ENCODE measurements around the gene GPR137.

Gene GPR137

DNA sequence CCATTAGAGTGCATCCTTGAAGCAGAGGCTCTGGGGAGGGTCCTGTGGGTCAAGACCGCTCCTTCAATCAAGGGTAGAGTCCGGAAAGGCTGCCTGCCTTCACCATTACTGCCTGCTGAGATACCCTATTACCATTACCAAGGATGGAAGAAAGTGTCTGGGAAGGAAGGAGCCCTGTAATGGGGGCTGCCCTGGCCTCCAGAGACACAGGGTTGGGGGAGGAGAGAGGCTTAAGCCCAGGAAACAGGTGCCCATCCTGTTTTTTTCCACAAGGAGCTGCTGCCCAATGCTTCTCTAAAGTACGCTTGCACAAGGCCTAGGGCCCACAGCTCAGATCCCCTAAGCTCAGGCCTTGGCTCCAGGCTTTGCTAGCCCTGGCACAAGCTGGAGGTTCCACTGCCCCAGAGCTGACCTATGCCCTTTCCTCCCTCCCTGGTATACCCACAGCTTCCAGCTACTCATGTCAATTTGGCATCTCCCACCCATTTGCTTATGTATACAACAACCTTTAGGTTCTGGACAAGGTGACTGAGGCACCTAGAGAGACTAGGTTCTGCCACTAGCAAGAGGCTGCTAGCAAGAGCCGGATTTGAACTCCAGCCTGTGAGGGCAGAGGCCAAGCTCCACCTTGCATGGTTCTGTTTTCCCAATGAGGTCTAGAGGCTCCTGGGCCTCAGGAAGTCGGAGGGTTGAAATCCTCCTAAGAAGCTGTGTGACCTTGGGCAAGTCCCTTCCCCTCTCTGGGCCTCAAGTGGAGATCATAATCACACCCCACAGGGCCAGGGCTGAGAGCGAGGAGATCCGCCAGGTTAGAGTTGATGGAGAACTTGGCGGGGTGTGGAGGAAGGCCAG lies 35.9 kb upstream of the GPR137 start:
- no peak overlapping the region for H3K4me2 ChIP-seq (ENCODE audit: low read length)
- no peak overlapping the region for H3K27ac ChIP-seq (ENCODE audit: low read depth, low read length)
- peaks cover 5% of the 10 kb centered on the region; the same call in 1 of the 2 replicates for H4K20me1 ChIP-seq (ENCODE audit: control insufficient read depth, insufficient read depth, low read depth, low read length)
- H3K27me3 ChIP-seq (ENCODE audit: control insufficient read depth, low read length): no peaks in the 10 kb centered on the region
- H3K9me2 ChIP-seq (replicated peaks; ENCODE audit: control insufficient read depth, low read length): no peaks in the 10 kb centered on the region
- TF ChIP-seq, protein P1, sequence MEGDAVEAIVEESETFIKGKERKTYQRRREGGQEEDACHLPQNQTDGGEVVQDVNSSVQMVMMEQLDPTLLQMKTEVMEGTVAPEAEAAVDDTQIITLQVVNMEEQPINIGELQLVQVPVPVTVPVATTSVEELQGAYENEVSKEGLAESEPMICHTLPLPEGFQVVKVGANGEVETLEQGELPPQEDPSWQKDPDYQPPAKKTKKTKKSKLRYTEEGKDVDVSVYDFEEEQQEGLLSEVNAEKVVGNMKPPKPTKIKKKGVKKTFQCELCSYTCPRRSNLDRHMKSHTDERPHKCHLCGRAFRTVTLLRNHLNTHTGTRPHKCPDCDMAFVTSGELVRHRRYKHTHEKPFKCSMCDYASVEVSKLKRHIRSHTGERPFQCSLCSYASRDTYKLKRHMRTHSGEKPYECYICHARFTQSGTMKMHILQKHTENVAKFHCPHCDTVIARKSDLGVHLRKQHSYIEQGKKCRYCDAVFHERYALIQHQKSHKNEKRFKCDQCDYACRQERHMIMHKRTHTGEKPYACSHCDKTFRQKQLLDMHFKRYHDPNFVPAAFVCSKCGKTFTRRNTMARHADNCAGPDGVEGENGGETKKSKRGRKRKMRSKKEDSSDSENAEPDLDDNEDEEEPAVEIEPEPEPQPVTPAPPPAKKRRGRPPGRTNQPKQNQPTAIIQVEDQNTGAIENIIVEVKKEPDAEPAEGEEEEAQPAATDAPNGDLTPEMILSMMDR (IDR thresholded peaks at IDR 0.05; ENCODE audit: low read depth, low read length, poor library complexity, severe bottlenecking): no peak
- no peak for TF ChIP-seq EZH2phosphoT487 (IDR thresholded peaks at IDR 0.05; ENCODE audit: borderline replicate concordance, low read length)
- H3K79me2 ChIP-seq (ENCODE audit: control insufficient read depth, low read length): peaks cover 31% of the 10 kb centered on the region
- peaks cover 20% of the 10 kb centered on the region for H3F3A ChIP-seq (ENCODE audit: control insufficient read depth, insufficient read depth)
- H3K9me3 ChIP-seq (ENCODE audit: control insufficient read depth, insufficient read depth, low read length): no peaks in the 10 kb centered on the region
- H3K36me3 ChIP-seq (ENCODE audit: control insufficient read depth, low read length): peaks cover 16% of the 10 kb centered on the region
- no peak overlapping the region for H3K4me3 ChIP-seq (ENCODE audit: low read length)
- H3K4me1 ChIP-seq (ENCODE audit: control insufficient read depth, low read length): peaks cover 51% of the 10 kb centered on the region

DNA sequence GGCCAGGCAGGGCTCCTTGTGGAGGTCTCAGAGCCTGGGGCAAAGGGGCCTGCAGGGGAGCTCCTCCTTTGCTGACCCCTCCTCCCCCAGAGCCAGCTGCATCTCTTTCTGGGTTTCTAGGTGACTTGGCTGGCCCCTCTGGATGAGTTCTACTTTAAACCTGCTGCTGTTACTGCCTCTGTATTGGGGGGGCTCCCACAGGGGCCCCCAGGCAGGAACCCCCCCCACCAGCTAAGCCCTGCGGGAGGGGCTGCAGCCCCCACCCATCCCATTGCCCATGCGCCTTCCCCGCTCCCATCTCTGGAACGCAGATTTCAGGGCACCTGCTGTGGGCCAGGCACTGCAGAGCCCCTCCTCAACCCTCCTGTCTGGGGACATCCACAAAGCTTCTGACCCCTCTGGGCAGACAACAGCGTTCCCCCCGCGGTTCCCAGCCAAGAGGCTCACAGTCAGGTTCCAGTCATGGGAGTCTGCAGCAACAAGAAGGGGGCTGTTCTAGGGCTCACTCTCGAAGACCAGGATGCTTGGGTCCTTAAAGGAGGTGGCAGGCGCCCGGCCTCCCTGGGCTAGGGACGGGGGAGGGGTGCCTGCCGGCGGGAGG lies 35.1 kb upstream of the GPR137 start:
- Histone ChIP-seq H3K9me3 (ENCODE audit: control insufficient read depth, insufficient read depth, low read length) (no peaks in the 10 kb centered on the region), H4K20me1 (ENCODE audit: control insufficient read depth, insufficient read depth, low read depth, low read length) (peaks cover 5% of the 10 kb centered on the region; the same call in 1 of the 2 replicates), H3F3A (ENCODE audit: control insufficient read depth, insufficient read depth) (peaks cover 16% of the 10 kb centered on the region), H3K36me3 (ENCODE audit: control insufficient read depth, low read length) (peaks cover 15% of the 10 kb centered on the region), H3K9me2 (replicated peaks; ENCODE audit: control insufficient read depth, low read length) (no peaks in the 10 kb centered on the region), H3K27ac (ENCODE audit: low read depth, low read length) (no peak overlapping the region), H3K27me3 (ENCODE audit: control insufficient read depth, low read length) (no peaks in the 10 kb centered on the region), H3K4me3 (ENCODE audit: low read length) (peak overlapping the region; percentile 95), H3K4me1 (ENCODE audit: control insufficient read depth, low read length) (peaks cover 44% of the 10 kb centered on the region), H3K79me2 (ENCODE audit: control insufficient read depth, low read length) (peaks cover 24% of the 10 kb centered on the region), H3K4me2 (ENCODE audit: low read length) (peak overlapping the region; percentile 92)
- TF ChIP-seq, protein P1 (IDR thresholded peaks at IDR 0.05; ENCODE audit: low read depth, low read length, poor library complexity, severe bottlenecking): no peak
- no peak for TF ChIP-seq EZH2phosphoT487 (IDR thresholded peaks at IDR 0.05; ENCODE audit: borderline replicate concordance, low read length)

DNA sequence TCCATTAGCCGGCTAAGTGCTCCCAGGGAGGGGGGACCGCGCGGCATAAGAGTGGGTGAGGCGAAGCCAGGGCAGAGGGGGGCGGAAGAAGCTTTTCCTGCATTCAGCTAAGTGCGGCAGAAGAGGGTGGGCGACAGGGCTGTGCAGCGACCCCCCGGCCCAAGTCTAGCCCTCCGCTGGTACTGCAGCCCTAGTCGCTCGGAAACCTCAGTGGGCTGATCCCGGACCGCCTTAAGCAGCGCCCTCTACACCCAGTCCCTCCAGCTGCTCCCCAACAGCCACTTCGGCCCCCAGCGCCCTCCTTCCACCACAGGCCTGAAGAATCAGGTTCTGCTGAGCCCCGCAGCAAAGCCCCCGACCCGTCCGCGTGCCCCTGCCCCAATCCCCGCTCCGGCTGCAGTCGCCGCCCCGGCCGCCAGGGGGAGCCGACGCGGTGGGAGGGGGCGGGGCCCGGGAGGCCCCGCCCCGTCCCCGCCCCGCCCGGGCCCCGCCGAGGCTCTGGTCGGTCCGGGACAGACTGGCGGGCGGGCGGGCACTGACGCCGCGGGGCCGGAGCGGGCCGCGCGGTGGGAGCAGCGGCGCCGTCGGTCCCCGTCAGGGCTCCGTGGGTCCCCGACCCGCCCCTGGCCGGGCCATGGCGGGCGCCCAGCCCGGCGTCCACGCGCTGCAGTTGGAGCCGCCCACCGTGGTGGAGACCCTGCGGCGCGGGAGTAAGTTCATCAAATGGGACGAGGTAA lies 34.5 kb upstream of the GPR137 start, which contains the start of gene PLCB3:
Gene PLCB3, plus strand, starts transcription at position 515 of the 737 bp plus-strand sequence. Its CDS starts 120 bp downstream, at position 635.
- TF ChIP-seq, protein P1 (IDR thresholded peaks at IDR 0.05; ENCODE audit: low read depth, low read length, poor library complexity, severe bottlenecking): peak; percentile 66
- TF ChIP-seq EZH2phosphoT487 (IDR thresholded peaks at IDR 0.05; ENCODE audit: borderline replicate concordance, low read length): no peak
- Histone ChIP-seq H3K9me2 (replicated peaks; ENCODE audit: control insufficient read depth, low read length) (no peaks in the 10 kb centered on the region), H3K36me3 (ENCODE audit: control insufficient read depth, low read length) (peaks cover 14% of the 10 kb centered on the region), H3K9me3 (ENCODE audit: control insufficient read depth, insufficient read depth, low read length) (no peaks in the 10 kb centered on the region), H3K27ac (ENCODE audit: low read depth, low read length) (peak within 1 kb of the TSS; percentile 5; the same call in 1 of the 2 replicates), H3K79me2 (ENCODE audit: control insufficient read depth, low read length) (peaks cover 17% of the 10 kb centered on the region), H3F3A (ENCODE audit: control insufficient read depth, insufficient read depth) (peaks cover 16% of the 10 kb centered on the region), H3K27me3 (ENCODE audit: control insufficient read depth, low read length) (no peaks in the 10 kb centered on the region), H3K4me3 (ENCODE audit: low read length) (peak within 1 kb of the TSS; percentile 95), H3K4me1 (ENCODE audit: control insufficient read depth, low read length) (peaks cover 42% of the 10 kb centered on the region), H4K20me1 (ENCODE audit: control insufficient read depth, insufficient read depth, low read depth, low read length) (peaks cover 5% of the 10 kb centered on the region; the same call in 1 of the 2 replicates), H3K4me2 (ENCODE audit: low read length) (peak within 1 kb of the TSS; percentile 97)
